HCT116 (cell line): Measurements from ENCODE around the gene BICRA. TPM values are rescaled to one million over a fixed set of nuclear protein-coding genes. Genes with fewer than 3 reads are reported as not detected.

ENCODE experiments used
- ATAC-seq: fragments of 200-7000 bp; cut with Tn5 transposase; 2 replicates; pipeline ENCODE4 v1.9.1; 2020; ENCODE audit warnings: mild to moderate bottlenecking, moderate library complexity
- BruUV-seq: library from RNA; stranded (reverse); fragments of 400-500 nt; replicated peaks from 2 replicates; lab custom pipeline; 2021; lab: Mats Ljungman, UMichigan
- CTCF ChIA-PET: fragments of 300-600 bp; sonication (Branson Sonifier 250); formaldehyde crosslinking; loops from one replicate; lab custom pipeline; 2021; ENCODE audit warnings: antibody characterized with exemption; lab: Charles Lee
- POLR2A ChIA-PET: fragments of 300-600, 350-600 bp; sonication (Branson Sonifier 250); formaldehyde crosslinking; loops from one replicate; lab custom pipeline; 2021; ENCODE audit warnings: antibody characterized with exemption; lab: Charles Lee
- RAD21 ChIA-PET, 2 experiments: fragments of 300-600 bp; sonication (Branson Sonifier 250); formaldehyde crosslinking; loops; one replicate each; lab custom pipeline; 2023; ENCODE audit warnings: low total read pairs in 2 of 2; ENCODE audit not compliant: uncharacterized antibody in 2 of 2, unreplicated experiment in 2 of 2, low non-redundant PET in 1 of 2; lab: Charles Lee
- DNase-seq: peaks from one replicate; pipeline ENCODE4 v3.0.0-alpha.2; 2010; ENCODE audit warnings: low read depth, low spot score
- H2AFZ ChIP-seq: fragments of 200-600 bp; shearing (Covaris generic), sonication (generic); 2 replicates; pipeline ENCODE4 v1.6.1; 2017; ENCODE audit warnings: low read depth, mixed run types, mixed read lengths, antibody characterized with exemption, low read length; ENCODE audit not compliant: poor library complexity, severe bottlenecking
- H3K27ac ChIP-seq: 2 replicates; pipeline ENCODE4 v1.5.1; 2012; ENCODE audit warnings: low read depth, low read length
- H3K27me3 ChIP-seq: fragments of 200-600 bp; sonication (generic); 2 replicates; pipeline ENCODE4 v1.6.1; 2016; ENCODE audit warnings: mixed run types, low read length, mixed read lengths; ENCODE audit not compliant: insufficient read depth
- H3K36me3 ChIP-seq, 2 experiments: fragments of 200-500 bp in 1 of 2; fragments of 200-600 bp in 1 of 2; sonication (Bioruptor generic) in 1 of 2; sonication (generic) in 1 of 2; 2 replicates each; pipeline versions ENCODE4 v1.5.1 to v1.6.1; 2014 to 2016; ENCODE audit warnings: low read length in 2 of 2, inconsistent platforms in 1 of 2, mixed read lengths in 1 of 2, mixed run types in 1 of 2; ENCODE audit not compliant: insufficient read depth in 2 of 2, control insufficient read depth in 1 of 2
- H3K4me1 ChIP-seq, 2 experiments: fragments of 200-600 bp in 1 of 2; sonication (generic) in 1 of 2; 2 replicates each; pipeline versions ENCODE4 v1.5.1 to v1.6.1; 2012 to 2017; ENCODE audit warnings: low read length in 2 of 2, inconsistent platforms in 1 of 2, mild to moderate bottlenecking in 1 of 2, mixed read lengths in 1 of 2, mixed run types in 1 of 2, moderate library complexity in 1 of 2; ENCODE audit not compliant: insufficient read depth in 2 of 2, control insufficient read depth in 1 of 2
- H3K4me2 ChIP-seq: fragments of 200-600 bp; sonication (generic); 2 replicates; pipeline ENCODE4 v1.6.1; 2017; ENCODE audit warnings: mixed run types, low read length, mixed read lengths
- H3K4me3 ChIP-seq, 2 experiments: fragments of 200-600 bp in 1 of 2; sonication (generic) in 1 of 2; replicated peaks in 1 of 2; 2 replicates each; pipeline ENCODE4 v1.5.1; 2011 to 2016; ENCODE audit warnings: low read length in 2 of 2, control low read depth in 1 of 2, low read depth in 1 of 2, mild to moderate bottlenecking in 1 of 2, mixed read lengths in 1 of 2, mixed run types in 1 of 2
- H3K79me2 ChIP-seq: fragments of 200-600 bp; sonication (generic); 2 replicates; pipeline ENCODE4 v1.6.1; 2017; ENCODE audit warnings: mild to moderate bottlenecking, mixed run types, low read length, moderate library complexity, mixed read lengths; ENCODE audit not compliant: insufficient read depth
- H3K9ac ChIP-seq: fragments of 200-600 bp; sonication (generic); 2 replicates; pipeline ENCODE4 v1.6.1; 2016; ENCODE audit warnings: low read length, mixed read lengths
- H3K9me2 ChIP-seq: fragments of 200-600 bp; sonication (generic), shearing (Covaris generic); 2 replicates; pipeline ENCODE4 v1.6.1; 2017; ENCODE audit warnings: mixed run types, mild to moderate bottlenecking, moderate library complexity; ENCODE audit not compliant: insufficient read depth
- H3K9me3 ChIP-seq, 2 experiments: fragments of 200-500 bp in 1 of 2; fragments of 200-600 bp in 1 of 2; sonication (Bioruptor generic) in 1 of 2; sonication (generic) in 1 of 2; 2 replicates each; pipeline ENCODE4 v1.6.1; 2014 to 2017; ENCODE audit warnings: low read length in 2 of 2, mixed read lengths in 2 of 2, inconsistent platforms in 1 of 2, low read depth in 1 of 2, mild to moderate bottlenecking in 1 of 2, mixed run types in 1 of 2, moderate library complexity in 1 of 2; ENCODE audit not compliant: control insufficient read depth in 1 of 2, insufficient read depth in 1 of 2
- H4K20me1 ChIP-seq: fragments of 200-600 bp; sonication (generic), shearing (Covaris generic); 2 replicates; pipeline ENCODE4 v1.6.1; 2017; ENCODE audit warnings: mixed run types, mild to moderate bottlenecking, moderate library complexity; ENCODE audit not compliant: insufficient read depth
- CEBPB ChIP-seq: IDR thresholded peaks from 2 replicates; pipeline ENCODE4 v1.6.1; 2012; ENCODE audit warnings: low read depth
- CTCF ChIP-seq, 3 experiments: fragments of 200-600 bp in 1 of 3; sonication (generic) in 1 of 3; IDR thresholded peaks in 2 of 3; conservative IDR thresholded peaks in 1 of 3; 2 replicates each; pipeline ENCODE4 v1.5.1; 2012 to 2017; ENCODE audit warnings: low read depth in 2 of 3, low read length in 2 of 3, antibody characterized with exemption in 1 of 3, borderline replicate concordance in 1 of 3, control low read depth in 1 of 3, mild to moderate bottlenecking in 1 of 3, mixed read lengths in 1 of 3, mixed run types in 1 of 3, moderate library complexity in 1 of 3; ENCODE audit not compliant: insufficient read depth in 1 of 3
- EZH2 ChIP-seq: fragments of 200-600 bp; sonication (generic); IDR thresholded peaks from 2 replicates; pipeline ENCODE4 v1.6.1; 2017; ENCODE audit warnings: antibody characterized with exemption, mixed run types
- FOSL1 ChIP-seq: IDR thresholded peaks from 2 replicates; pipeline ENCODE4 v1.6.1; 2012; ENCODE audit warnings: low read depth
- POLR2AphosphoS5 ChIP-seq: IDR thresholded peaks from 2 replicates; pipeline ENCODE4 v1.6.1; 2011; ENCODE audit warnings: mild to moderate bottlenecking, low read depth, low read length, moderate library complexity
- REST ChIP-seq: IDR thresholded peaks from 2 replicates; pipeline ENCODE4 v1.6.1; 2012; ENCODE audit warnings: low read depth
- SIN3A ChIP-seq: IDR thresholded peaks from 2 replicates; pipeline ENCODE4 v1.6.1; 2012; ENCODE audit warnings: low read depth
- SRF ChIP-seq: IDR thresholded peaks from 2 replicates; pipeline ENCODE4 v1.6.1; 2012; ENCODE audit warnings: low read depth
- TCF7L2 ChIP-seq: IDR thresholded peaks from 2 replicates; pipeline ENCODE4 v1.7.0; 2011; ENCODE audit warnings: borderline replicate concordance, inconsistent platforms; ENCODE audit not compliant: insufficient read depth, insufficient read length; ENCODE audit errors: extremely low read depth
- YY1 ChIP-seq: IDR thresholded peaks from 2 replicates; pipeline ENCODE4 v1.6.1; 2011; ENCODE audit warnings: low read length, low read depth, moderate library complexity, mild to moderate bottlenecking; ENCODE audit not compliant: insufficient replicate concordance; ENCODE audit errors: extremely low read depth
- ZBTB33 ChIP-seq: IDR thresholded peaks from 2 replicates; pipeline ENCODE4 v1.6.1; 2011; ENCODE audit warnings: mild to moderate bottlenecking, low read length, moderate library complexity; ENCODE audit not compliant: insufficient replicate concordance; ENCODE audit errors: extremely low read depth
- intact Hi-C: fragments of 100-400 bp; cut with micrococcal nuclease; formaldehyde crosslinking; loops from 2 replicates; pipeline ENCODE4 v1.10.0; 2022
- total RNA-seq: library from RNA; stranded (reverse); gene quantifications from one replicate; pipeline ENCODE4 v1.2.1, GENCODE V29; 2021; ENCODE audit not compliant: unreplicated experiment

Gene BICRA
- total RNA-seq, 1 experiment from 2014 or later, result 11.3 TPM

- RAD21 ChIA-PET, result no interaction called here
- TF ChIP-seq EZH2 (no peak), REST (no peak), CTCF (IDR thresholded peaks at IDR 0.05 in 2 of 3, conservative IDR thresholded peaks at IDR 0.05 in 1 of 3; ENCODE audit: borderline replicate concordance in 1 of 3, insufficient read depth in 1 of 3, low read depth in 2 of 3, low read length in 2 of 3) (no peak), ZBTB33 (no peak), TCF7L2 (no peak), YY1 (no peak), CEBPB (no peak), POLR2AphosphoS5 (no peak; the same call in 1 of the 2 replicates), SRF (no peak), SIN3A (no peak), FOSL1 (no peak)
- H3K36me3 ChIP-seq, result no peaks in the 10 kb centered on the region
- H3K4me3 ChIP-seq, result peak overlapping the region; percentile 84 to 99
- intact Hi-C loops, result loop anchor here (10.0 kb wide), 1 partner anchor 163 kb away; no protein-coding TSS in a partner anchor
- no TSS peak for BruUV-seq
- H3K4me2 ChIP-seq, result peak overlapping the region; percentile 95
- H3K27me3 ChIP-seq, result no peaks in the 10 kb centered on the region
- H3K9ac ChIP-seq, result peak overlapping the region; percentile 96
- CTCF ChIA-PET, result interaction anchor here (1.6 to 1.9 kb wide), 2 partner anchors 92 to 171 kb away, joined by 3 to 5 read pairs; partner anchors contain the start of gene NAPA
- no peaks in the 10 kb centered on the region for H3K9me3 ChIP-seq
- peaks cover 32% of the 10 kb centered on the region for H3K79me2 ChIP-seq
- peak overlapping the region; percentile 91 for H3K27ac ChIP-seq
- H3K9me2 ChIP-seq, result no peaks in the 10 kb centered on the region
- DNase-seq, result no peak
- no peak for ATAC-seq
- no peak overlapping the region for H2AFZ ChIP-seq
- POLR2A ChIA-PET, result no interaction called here
- no peaks in the 10 kb centered on the region for H4K20me1 ChIP-seq
- peaks cover 10 to 20% of the 10 kb centered on the region in 2 experiments for H3K4me1 ChIP-seq
Measured at GRCh38 chr19:47607564-47608073, 1.3 kb upstream of the BICRA start.
